Activated CD4-positive, alpha-beta T cell treated with anti-CD3 and anti-CD28 coated beads, Interleukin-2, Interleukin-4, amounts not matched to agents 100 ng/mL and 50 ng/mL, durations not matched to agents 16 hours and 8 hours (primary cell): ENCODE data around the gene TACC3.
A peak's percentile ranks its signal among the peaks of the same experiment; 100 is the strongest.

Source experiments
- DNase-seq: peaks from one replicate; pipeline ENCODE4 v3.0.0-alpha.2; 2020; ENCODE audit warnings: low spot score

The TACC3 gene

DNA sequence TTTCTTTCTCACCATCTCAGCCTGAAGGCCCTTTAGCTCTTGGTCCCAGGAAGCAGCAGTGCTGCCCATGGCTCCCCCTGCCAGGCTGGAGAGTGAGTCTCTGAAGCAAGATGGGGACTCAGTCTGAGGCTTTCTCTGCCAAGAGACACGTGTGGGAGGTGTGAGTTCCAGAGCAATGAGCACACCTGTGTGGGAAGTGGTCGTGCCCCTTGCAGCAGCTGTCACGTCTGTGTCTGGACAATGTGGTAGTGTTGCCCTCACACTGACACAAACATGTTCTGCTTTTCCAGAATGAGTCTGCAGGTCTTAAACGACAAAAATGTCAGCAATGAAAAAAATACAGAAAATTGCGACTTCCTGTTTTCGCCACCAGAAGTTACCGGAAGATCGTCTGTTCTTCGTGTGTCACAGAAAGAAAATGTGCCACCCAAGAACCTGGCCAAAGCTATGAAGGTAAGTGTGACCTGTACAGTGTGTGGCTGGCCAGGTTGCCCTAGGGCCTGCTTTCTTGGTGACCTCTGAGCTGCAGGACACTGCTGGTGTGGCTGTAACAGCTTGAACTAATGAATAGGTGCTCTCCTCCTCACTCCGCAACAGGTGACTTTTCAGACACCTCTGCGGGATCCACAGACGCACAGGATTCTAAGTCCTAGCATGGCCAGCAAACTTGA, 1.9 kb downstream of the TACC3 start:
- peak; percentile 53 for DNase-seq

DNA sequence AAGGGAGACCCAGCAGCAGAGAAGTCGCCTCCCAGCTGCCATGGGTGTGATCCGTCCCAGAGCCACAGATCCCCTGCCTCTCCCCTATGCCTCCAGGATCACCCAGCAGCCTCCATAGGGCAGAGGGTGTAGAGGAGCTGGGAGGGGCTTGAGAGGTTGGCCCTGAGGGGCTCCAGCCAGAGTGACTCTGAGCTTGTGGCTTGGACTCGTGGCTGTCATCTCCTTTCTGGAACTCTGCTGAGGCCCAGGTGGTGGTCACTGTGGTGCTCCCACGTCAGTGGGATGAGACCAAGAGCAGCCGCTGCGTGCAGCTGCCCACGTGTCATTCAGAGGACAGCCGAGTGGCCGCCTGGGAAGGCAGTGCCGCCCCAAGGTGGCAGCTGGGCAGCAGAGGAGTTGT, 4.2 kb downstream of the TACC3 start:
- no peak for DNase-seq

DNA sequence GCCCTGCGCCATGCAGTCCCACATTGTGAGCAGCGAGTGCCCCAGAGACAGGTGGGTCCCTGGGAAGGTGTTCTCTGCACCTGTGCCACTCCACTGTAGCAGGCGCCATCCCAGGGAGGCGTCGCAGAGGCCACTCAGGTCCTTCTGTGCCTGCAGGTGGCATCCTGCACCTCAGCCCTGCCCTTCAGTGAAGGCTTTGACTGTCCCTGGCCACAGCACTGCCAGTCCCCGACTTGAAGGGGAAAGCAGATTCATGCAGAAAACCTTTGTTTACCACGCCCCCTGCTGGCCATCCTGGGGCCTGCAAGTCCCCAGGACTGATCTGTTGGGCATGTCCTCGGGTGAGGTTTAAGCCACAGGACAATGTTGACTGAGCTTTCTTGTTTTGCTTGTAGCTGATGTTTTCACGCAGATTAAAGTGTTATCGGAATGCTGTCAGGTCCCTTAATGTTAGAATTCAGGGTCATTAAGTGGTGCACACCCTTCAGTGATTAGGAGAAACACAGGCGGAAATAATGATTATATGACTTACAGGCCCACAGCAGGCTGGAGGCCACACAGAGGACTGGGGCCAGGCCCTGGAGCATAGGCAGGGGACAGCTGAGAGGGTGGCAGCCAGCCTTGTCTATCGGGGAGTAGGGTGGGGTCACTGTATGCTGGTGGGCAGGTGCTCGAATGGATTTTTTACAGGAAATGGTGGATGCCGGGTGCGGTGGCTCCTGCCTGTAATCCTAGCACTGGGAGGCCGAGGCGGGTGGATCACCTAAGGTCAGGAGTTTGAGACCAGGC, 5.0 kb downstream of the TACC3 start:
- DNase-seq, result peak; percentile 87

DNA sequence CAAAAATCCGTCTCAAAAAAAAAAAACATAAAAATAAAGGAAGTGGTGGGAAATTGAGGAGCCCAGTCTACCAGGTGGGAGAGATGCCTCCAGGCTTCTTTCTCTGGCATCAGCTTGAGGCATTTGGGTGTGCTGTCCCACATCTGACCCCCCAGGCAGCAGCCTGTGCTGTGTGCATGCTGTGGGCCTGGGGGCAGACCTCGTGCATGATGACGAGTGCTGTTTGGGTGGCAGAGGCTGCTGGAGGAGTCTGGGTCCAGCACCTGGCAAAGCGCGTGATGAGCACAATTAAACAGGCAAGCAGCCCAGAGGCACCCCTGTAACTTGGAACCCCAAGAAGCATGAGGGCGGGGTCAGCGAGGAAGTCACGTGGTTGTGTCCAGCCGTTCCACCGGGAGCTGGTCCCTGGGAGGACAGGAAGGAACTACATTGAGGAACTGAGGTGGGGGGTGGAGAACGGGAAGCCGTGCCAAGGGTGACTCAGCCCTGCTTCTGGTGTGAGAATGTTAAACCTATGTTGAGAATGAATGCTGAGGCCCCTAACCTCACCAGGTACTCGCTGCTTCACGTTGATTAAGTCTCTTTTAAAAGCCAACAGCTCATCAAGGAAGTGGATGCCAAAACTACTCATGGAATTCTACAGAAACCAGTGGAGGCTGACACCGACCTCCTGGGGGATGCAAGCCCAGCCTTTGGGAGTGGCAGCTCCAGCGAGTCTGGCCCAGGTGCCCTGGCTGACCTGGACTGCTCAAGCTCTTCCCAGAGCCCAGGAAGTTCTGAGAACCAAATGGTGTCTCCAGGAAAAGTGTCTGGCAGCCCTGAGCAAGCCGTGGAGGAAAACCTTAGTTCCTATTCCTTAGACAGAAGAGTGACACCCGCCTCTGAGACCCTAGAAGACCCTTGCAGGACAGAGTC, 6.1 kb downstream of the TACC3 start:
- no peak for DNase-seq

DNA sequence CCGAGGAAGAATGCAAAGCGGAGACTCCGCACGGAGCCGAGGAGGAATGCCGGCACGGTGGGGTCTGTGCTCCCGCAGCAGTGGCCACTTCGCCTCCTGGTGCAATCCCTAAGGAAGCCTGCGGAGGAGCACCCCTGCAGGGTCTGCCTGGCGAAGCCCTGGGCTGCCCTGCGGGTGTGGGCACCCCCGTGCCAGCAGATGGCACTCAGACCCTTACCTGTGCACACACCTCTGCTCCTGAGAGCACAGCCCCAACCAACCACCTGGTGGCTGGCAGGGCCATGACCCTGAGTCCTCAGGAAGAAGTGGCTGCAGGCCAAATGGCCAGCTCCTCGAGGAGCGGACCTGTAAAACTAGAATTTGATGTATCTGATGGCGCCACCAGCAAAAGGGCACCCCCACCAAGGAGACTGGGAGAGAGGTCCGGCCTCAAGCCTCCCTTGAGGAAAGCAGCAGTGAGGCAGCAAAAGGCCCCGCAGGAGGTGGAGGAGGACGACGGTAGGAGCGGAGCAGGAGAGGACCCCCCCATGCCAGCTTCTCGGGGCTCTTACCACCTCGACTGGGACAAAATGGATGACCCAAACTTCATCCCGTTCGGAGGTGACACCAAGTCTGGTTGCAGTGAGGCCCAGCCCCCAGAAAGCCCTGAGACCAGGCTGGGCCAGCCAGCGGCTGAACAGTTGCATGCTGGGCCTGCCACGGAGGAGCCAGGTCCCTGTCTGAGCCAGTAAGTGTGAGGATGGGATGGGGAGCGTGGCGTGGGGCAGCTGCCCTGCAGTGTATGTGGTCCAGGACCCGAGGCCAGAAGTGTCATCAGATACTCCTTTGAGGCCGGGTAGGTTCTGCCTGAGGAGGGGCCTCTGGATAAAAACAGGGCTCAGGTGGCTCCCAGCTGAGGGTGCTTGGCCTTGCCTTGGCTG, 7.0 kb downstream of the TACC3 start:
- DNase-seq, result no peak

DNA sequence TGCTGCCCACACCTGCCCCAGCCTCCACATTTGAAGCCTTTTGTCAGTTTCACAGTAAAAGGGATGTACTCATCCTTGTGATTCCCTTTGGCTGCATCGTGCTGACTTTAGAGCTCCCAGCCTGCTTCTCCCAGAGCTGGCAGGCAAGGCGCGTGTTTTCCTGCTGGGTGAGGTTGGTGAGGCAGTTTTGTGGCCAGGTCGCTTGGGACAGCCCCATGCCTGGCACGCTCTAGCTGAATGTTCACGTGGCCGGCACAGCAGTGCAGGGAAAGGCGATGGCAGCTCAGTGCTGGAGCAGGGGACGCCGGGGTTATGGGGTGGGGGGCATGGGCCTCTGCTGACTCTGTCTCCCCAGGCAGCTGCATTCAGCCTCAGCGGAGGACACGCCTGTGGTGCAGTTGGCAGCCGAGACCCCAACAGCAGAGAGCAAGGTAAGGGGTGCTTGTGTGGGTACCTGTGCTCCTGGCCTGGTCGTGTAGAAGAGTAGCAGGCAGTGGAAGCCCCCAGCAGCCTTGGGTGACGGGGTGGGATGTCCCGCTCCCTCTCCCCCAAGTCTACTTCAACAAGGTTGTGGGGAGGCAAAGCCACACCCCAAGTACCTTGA, 9.3 kb downstream of the TACC3 start:
- DNase-seq, result no peak

DNA sequence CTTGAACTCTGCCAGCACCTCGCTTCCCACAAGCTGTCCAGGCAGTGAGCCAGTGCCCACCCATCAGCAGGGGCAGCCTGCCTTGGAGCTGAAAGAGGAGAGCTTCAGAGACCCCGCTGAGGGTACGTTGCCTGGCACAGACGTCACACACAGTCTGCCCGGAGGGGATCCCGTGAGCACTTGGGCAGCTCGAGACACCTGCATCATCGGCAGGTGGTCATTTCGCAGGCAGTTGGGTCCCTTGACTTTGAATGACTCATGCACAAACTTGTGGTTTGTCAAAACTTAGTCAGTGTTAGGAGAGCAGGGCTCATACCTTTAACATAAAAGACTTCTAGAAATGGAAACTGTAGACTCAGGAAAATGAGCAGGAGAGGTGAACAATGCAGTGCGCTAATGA, 9.9 kb downstream of the TACC3 start:
- DNase-seq, result peak; percentile 44

DNA sequence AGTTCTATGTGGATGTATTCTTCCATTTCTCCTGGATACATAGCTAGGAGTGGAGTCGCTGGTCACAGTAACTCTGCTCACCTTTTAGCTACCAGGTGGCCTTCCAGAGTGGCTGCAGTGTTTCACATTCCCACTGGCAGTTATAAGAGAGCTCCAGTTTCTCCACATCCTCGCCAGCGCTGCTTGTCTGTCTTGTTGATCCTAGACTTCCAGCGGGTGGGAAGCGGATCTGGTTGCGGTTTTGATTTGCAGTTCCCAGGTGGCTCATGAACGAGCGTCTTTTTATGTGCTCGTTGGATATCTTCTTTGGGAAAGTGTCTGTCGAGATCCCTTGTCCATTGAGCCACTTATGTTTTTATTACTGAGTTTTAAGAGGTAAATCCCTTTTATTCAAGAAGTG, 11.6 kb downstream of the TACC3 start:
- DNase-seq, result no peak

DNA sequence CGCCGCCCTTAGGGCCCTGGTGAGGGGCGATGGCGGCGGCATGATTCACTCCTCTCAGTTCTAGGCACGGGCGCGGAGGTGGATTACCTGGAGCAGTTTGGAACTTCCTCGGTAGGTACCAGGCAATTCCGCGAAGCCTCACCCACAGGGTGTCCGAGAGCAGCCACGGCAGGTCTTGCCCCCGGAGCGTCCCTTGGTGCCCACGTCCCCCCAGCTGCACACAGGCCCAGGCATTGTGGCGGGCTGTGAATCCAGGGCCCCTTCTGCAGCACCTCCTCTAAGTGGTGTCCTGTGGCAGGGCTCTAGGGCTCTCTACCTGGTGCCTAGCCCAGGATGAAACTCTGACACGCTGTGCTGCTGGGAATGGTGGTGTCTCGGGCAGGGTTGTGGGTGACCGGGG, 13.9 kb downstream of the TACC3 start:
- no peak for DNase-seq

DNA sequence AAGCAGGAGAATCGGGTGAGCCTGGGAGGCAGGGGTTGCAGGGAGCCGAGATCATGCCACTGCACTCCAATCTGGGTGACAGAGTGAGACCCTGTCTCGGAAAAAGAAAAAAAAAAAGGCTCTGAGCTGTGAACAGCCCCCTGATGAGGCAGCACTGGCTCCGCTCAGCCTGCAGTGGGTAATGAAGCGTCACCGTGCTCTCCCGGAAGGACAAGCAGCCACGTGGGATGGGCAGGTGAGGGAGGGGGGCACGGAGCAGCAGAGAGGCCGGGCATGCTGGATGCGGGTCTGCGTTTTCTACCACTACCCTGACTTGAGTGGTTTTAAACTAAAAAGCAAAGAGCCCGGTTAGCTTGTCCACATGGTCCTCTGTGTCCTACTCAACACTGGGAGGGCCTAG, 15.5 kb downstream of the TACC3 start:
- DNase-seq, result no peak

DNA sequence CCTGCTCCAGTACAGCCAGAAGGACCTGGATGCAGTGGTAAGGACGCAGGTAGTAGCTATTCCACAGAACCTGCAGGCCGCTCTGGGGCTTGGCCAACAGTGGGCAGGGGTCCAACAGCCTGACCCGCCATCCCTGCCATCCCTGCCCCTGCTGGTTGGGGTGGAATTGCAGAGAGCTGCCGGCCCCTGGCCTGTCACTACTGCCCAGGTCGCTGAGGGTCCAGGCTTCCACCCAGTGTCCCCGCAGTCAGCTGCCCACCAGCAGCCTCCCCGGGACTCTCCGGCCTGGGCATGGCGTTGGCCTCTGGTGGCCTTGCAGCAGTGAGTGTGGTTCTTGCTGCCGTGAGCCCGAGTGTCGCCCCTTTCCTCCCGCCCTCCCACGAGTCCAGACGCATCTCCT, 16.3 kb downstream of the TACC3 start:
- DNase-seq, result no peak

DNA sequence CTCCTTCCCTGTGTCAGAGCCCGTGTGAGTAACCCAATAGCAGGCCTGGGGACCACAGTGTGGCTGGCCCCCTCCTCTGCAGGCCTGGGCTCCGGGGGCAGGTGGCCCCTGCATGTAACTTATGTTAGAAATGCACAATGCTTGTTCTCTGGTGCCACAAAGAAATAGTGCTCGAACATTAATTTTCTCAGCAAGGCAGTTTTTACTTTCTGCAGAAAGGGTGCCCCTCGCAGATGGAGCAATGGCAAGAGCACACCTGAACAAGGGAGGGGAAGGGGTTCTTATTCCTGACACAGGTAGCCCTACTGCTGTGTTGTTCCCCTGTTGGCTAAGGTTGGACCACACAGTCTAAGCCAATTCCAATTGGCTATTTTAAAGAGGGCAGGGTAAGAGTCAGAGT, 17.1 kb downstream of the TACC3 start:
- no peak for DNase-seq

DNA sequence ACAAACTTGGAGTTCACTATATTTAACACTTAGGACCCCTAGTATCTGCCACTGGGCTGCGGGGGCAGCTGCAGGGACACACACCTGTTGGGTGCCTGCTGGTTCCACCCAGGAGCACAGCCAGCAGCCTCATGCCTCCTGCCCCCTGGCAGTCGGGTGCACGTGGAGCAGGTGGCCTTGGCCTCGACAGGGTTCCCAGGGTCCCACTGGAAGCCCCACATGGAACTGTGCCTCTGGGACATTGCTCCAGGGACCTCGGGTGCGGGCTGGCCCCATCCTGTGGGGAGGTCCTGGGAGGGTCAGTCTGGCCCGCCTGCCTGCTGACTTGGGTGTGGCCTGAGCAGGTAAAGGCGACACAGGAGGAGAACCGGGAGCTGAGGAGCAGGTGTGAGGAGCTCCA, 18.0 kb downstream of the TACC3 start:
- no peak for DNase-seq

DNA sequence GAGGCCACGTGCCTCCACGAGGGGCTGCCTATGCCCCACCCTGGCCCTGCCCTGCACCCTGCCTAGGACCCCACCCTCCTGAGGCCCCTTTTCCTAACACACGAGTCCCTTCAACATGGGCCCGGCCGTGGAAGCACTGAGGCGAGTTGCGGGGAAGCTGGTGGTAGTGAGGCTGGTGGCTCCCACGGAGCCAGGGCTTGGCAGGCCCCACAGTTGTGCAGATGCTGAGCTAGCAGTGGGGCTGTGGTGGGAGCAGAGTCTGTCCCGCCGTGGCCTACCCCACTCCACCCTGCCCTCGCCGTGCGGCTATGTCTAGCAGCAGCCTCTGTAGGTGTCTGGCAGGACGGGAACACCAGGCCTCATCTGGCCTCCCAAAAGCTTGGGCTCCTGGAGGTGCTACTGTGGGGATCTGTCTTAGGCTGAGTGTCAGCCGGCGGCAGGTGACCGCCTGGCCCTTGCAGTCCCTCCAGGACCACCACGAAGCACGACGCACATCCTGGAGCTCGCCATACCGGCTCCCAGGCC, 18.8 kb downstream of the TACC3 start:
- DNase-seq, result no peak

DNA sequence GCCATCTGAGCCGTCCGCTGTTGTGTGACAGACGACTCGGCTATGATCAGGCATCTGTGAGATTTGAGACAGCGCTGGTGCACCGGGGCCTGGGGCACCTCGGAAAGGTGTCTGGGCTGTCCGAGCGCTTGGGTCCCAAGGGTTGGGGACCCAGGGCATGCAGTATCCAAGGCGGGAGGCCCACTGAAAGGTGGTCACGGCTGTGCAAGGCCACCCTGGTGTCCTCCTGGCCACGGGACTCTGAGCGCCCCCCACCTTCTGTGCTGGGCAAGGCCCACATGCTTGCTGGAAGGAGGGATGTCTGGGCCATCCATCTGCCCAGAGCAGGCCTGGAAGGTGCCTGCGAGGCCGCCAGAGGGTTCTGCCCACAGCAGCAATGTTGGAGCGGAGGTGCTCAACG, 19.9 kb downstream of the TACC3 start:
- DNase-seq, result no peak

DNA sequence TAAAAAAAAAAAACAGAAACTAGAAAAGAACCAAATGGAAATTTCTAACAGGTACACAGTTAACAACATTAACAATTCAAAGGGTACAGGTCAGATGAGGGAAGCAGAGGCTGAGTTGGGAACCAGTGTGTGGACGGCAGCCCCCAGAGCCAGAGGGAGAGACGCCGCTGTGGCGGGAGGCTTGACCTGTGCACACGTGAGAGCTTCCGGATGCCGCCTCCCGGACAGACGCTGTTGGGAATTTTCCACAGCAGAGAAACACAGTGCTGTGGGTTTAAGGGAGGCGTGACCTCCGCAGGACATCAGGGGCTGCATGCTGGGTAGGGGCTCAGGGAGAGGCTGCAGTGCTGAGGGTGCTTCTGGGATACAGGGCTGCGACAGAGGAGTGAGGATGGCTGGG, 22.2 kb downstream of the TACC3 start:
- DNase-seq, result no peak

DNA sequence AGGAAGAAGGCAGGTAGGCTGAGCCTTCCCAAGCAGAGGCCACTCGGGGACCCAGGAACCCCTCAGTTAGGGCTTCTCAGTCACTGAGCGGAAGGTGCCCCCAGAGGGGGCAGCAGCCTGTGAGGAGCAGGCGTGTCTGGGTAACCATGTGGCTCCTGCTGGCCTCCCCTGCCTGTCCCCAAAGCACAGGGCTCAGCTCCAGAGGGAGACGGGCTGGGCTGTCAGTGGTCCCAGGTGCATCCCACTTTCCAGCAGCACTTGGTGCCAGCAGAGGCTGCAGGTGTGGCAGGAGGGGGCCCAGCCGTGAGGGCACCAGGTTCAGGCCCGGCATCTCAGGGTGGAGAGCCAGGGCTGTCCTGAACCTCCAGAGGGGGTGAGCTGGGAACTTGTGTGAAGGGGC, 22.7 kb downstream of the TACC3 start:
- no peak for DNase-seq

DNA sequence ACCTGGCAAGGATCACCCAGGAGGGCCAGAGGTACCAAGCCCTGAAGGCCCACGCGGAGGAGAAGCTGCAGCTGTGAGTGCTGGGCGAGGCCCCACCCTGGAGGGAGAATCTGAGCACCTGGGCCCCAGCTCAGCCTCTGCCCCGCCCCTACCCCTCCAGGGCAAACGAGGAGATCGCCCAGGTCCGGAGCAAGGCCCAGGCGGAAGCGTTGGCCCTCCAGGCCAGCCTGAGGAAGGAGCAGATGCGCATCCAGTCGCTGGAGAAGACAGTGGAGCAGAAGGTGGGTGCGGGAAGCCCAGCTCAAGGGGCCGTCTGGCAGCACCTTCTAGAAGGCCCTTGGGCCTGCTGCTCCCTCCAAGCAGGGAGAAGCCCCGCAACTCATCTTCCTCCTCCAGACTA, 23.2 kb downstream of the TACC3 start:
- DNase-seq, result no peak

DNA sequence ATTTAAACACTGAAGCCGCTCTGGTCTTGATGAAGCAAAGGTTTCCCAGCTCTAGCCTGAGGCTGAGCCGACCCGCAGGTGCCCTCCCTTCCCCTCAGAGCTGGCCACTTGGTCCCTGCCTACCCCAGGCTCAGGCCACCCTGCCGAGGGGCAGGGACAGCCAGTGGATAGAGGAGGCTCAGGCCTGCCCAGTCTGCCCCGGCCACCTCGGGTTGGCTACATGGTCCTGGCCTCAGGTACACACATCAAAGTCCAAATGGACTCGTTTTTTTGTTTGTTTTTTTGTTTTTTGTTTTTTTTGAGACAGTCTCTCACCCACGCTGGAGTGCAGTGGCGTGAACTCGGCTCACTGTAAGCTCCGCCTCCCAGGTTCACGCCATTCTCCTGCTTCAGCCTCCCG, 23.8 kb downstream of the TACC3 start:
- DNase-seq, result no peak

DNA sequence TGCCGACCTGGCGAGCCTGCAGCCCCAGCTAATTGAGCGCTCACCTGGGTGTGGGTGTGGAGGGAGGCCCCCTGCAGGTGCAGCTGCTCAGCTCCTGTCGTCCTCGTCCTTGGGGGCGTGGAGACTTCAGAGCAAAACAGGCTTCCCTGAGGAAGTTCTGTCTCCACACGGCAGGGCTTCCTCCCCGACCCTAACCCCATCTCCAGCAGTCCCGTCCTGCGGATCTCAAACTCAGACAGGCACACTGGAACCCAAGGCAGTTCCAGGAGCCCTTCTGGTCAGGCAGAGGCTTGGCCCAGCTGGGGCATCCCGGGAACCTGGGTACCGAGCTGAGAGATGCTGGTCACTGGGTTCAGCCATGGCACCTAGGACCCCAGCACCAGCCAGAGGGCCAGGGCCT, 24.4 kb downstream of the TACC3 start:
- DNase-seq, result no peak

DNA sequence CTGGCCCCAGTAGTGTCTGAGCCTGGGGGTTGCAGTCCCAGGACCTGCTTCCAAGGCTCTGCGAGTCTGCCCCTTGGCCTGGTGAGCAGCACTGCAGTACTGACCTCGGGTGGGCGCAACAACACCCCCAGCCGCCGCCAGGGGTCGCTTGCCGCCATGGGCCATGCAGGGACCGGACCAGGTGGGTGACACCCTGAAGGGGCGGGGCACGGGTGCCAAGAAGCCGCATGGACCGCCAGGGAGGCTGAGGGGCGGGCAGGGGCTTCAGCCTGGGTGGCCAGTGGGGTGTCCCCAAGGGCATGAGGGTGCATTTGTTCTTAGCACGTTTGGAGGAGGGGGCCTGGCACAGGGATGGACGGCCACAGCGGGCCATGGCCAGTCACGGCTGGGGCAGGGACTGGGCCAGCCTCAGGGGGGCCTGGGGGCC, 25.0 kb downstream of the TACC3 start:
- DNase-seq, result peak; percentile 84
